Stimulated activated naive CD8-positive, alpha-beta T cell treated with anti-CD3 and anti-CD28 coated beads, Interleukin-15, amount 100 ng/mL, for 72 hours (primary cell): Measurements from ENCODE around the gene DHX38.

Experiments
- ATAC-seq: fragments of 150-1000 bp; cut with Tn5 transposase; 2 replicates; pipeline ENCODE4 v1.10.0; 2021; ENCODE audit warnings: mild to moderate bottlenecking, moderate library complexity
- DNase-seq, 2 donors: peaks; one replicate each; pipeline ENCODE4 v3.0.0; 2021 to 2022
- H3K27ac Mint-ChIP-seq, 2 donors: one replicate each; pipeline ENCODE4 v1.8.0; 2022; ENCODE audit warnings: mild to moderate bottlenecking in 2 of 2, mixed read lengths in 2 of 2, moderate library complexity in 2 of 2
- H3K27me3 Mint-ChIP-seq: one replicate; pipeline ENCODE4 v1.8.0; 2022; ENCODE audit warnings: mixed read lengths
- H3K4me1 Mint-ChIP-seq: one replicate; pipeline ENCODE4 v1.8.0; 2022; ENCODE audit warnings: mild to moderate bottlenecking, mixed read lengths
- H3K4me3 Mint-ChIP-seq, 2 donors: one replicate each; pipeline ENCODE4 v1.8.0; 2022; ENCODE audit warnings: mild to moderate bottlenecking in 2 of 2, mixed read lengths in 2 of 2, moderate library complexity in 1 of 2
- H3K9me3 Mint-ChIP-seq, 2 donors: one replicate each; pipeline ENCODE4 v1.8.0; 2022; ENCODE audit warnings: mixed read lengths in 2 of 2

Gene DHX38

GRCh38 chr16:72107371-72107770 lies 13.7 kb downstream of the DHX38 start:
- DNase-seq (no peak), ATAC-seq (no peak)
- Mint-ChIP-seq H3K9me3 (no peaks in the 10 kb centered on the region), H3K4me3 (no peak overlapping the region), H3K27me3 (no peaks in the 10 kb centered on the region), H3K4me1 (no peaks in the 10 kb centered on the region), H3K27ac (no peak overlapping the region)

GRCh38 chr16:72108353-72109102 lies 14.9 kb downstream of the DHX38 start:
- Mint-ChIP-seq H3K27ac (no peak overlapping the region), H3K9me3 (no peaks in the 10 kb centered on the region), H3K4me3 (no peak overlapping the region), H3K27me3 (no peaks in the 10 kb centered on the region), H3K4me1 (no peaks in the 10 kb centered on the region)
- DNase-seq = no peak
- no peak for ATAC-seq

GRCh38 chr16:72109300-72109699 lies 15.7 kb downstream of the DHX38 start:
- H3K4me1 Mint-ChIP-seq = no peaks in the 10 kb centered on the region
- no peak for DNase-seq
- H3K9me3 Mint-ChIP-seq = no peaks in the 10 kb centered on the region
- no peak overlapping the region for H3K27ac Mint-ChIP-seq
- no peak overlapping the region for H3K4me3 Mint-ChIP-seq
- no peaks in the 10 kb centered on the region for H3K27me3 Mint-ChIP-seq
- no peak for ATAC-seq

- ATAC-seq (no peak), DNase-seq (no peak)
- H3K4me3 Mint-ChIP-seq = no peak overlapping the region
- H3K27ac Mint-ChIP-seq = no peak overlapping the region
- no peaks in the 10 kb centered on the region for H3K27me3 Mint-ChIP-seq
- no peaks in the 10 kb centered on the region for H3K9me3 Mint-ChIP-seq
- H3K4me1 Mint-ChIP-seq = no peaks in the 10 kb centered on the region
Measured at GRCh38 chr16:72109966-72110530, 16.4 kb downstream of the DHX38 start.

- Mint-ChIP-seq H3K4me3 (no peak overlapping the region), H3K9me3 (no peaks in the 10 kb centered on the region), H3K27ac (peak overlapping the region in 1 of 2 donors; percentile 57), H3K4me1 (no peaks in the 10 kb centered on the region), H3K27me3 (no peaks in the 10 kb centered on the region)
- ATAC-seq = no peak
- no peak for DNase-seq
Measured at GRCh38 chr16:72110662-72111615, 17.3 kb downstream of the DHX38 start.

- peak; percentile 41 for ATAC-seq
Measured at GRCh38 chr16:72111657-72112451, 18.2 kb downstream of the DHX38 start.

GRCh38 chr16:72112452-72112792 lies 18.8 kb downstream of the DHX38 start:
- no peak overlapping the region for H3K27ac Mint-ChIP-seq
- H3K27me3 Mint-ChIP-seq = no peaks in the 10 kb centered on the region
- no peaks in the 10 kb centered on the region for H3K9me3 Mint-ChIP-seq
- no peak overlapping the region for H3K4me3 Mint-ChIP-seq
- DNase-seq = no peak
- H3K4me1 Mint-ChIP-seq = no peaks in the 10 kb centered on the region
- no peak for ATAC-seq

More at GRCh38 chr16:72111657-72112451, 18.2 kb downstream of the DHX38 start:
- Mint-ChIP-seq H3K27ac (no peak overlapping the region), H3K4me1 (no peaks in the 10 kb centered on the region), H3K9me3 (no peaks in the 10 kb centered on the region), H3K27me3 (no peaks in the 10 kb centered on the region), H3K4me3 (no peak overlapping the region)
- no peak for DNase-seq

- no peak overlapping the region for H3K27ac Mint-ChIP-seq
- no peaks in the 10 kb centered on the region for H3K27me3 Mint-ChIP-seq
- H3K4me1 Mint-ChIP-seq = no peaks in the 10 kb centered on the region
- H3K9me3 Mint-ChIP-seq = no peaks in the 10 kb centered on the region
- ATAC-seq (no peak), DNase-seq (no peak)
- no peak overlapping the region for H3K4me3 Mint-ChIP-seq
Measured at GRCh38 chr16:72112906-72113615, 19.4 kb downstream of the DHX38 start.

- Mint-ChIP-seq H3K27ac (no peak overlapping the region), H3K9me3 (no peaks in the 10 kb centered on the region), H3K27me3 (no peaks in the 10 kb centered on the region), H3K4me1 (no peaks in the 10 kb centered on the region), H3K4me3 (no peak overlapping the region)
- no peak for DNase-seq
- ATAC-seq = no peak
Measured at GRCh38 chr16:72113616-72113945, 19.9 kb downstream of the DHX38 start.

GRCh38 chr16:72120026-72120425 lies 26.4 kb downstream of the DHX38 start:
- Mint-ChIP-seq H3K27me3 (no peaks in the 10 kb centered on the region), H3K27ac (no peak overlapping the region), H3K9me3 (no peaks in the 10 kb centered on the region), H3K4me1 (peaks cover 5% of the 10 kb centered on the region), H3K4me3 (no peak overlapping the region)
- DNase-seq (no peak), ATAC-seq (no peak)

GRCh38 chr16:72122308-72122707 lies 28.7 kb downstream of the DHX38 start:
- no peaks in the 10 kb centered on the region for H3K9me3 Mint-ChIP-seq
- ATAC-seq (no peak), DNase-seq (no peak)
- H3K4me3 Mint-ChIP-seq = no peak overlapping the region
- peaks cover 5% of the 10 kb centered on the region for H3K4me1 Mint-ChIP-seq
- H3K27me3 Mint-ChIP-seq = no peaks in the 10 kb centered on the region
- peak overlapping the region; percentile 48 to 52 for H3K27ac Mint-ChIP-seq

- Mint-ChIP-seq H3K9me3 (no peaks in the 10 kb centered on the region), H3K27me3 (no peaks in the 10 kb centered on the region), H3K4me3 (no peak overlapping the region), H3K27ac (no peak overlapping the region), H3K4me1 (peaks cover 5% of the 10 kb centered on the region)
- no peak for ATAC-seq
- no peak for DNase-seq
Measured at GRCh38 chr16:72122916-72123315, 29.3 kb downstream of the DHX38 start.

GRCh38 chr16:72123426-72123825 lies 29.8 kb downstream of the DHX38 start:
- Mint-ChIP-seq H3K27me3 (no peaks in the 10 kb centered on the region), H3K4me3 (no peak overlapping the region), H3K27ac (no peak overlapping the region), H3K4me1 (peaks cover 5% of the 10 kb centered on the region), H3K9me3 (no peaks in the 10 kb centered on the region)
- DNase-seq = no peak
- no peak for ATAC-seq

GRCh38 chr16:72124148-72124547 lies 30.5 kb downstream of the DHX38 start:
- no peak overlapping the region for H3K27ac Mint-ChIP-seq
- ATAC-seq (no peak), DNase-seq (no peak)
- no peaks in the 10 kb centered on the region for H3K9me3 Mint-ChIP-seq
- peaks cover 5% of the 10 kb centered on the region for H3K4me1 Mint-ChIP-seq
- no peak overlapping the region for H3K4me3 Mint-ChIP-seq
- no peaks in the 10 kb centered on the region for H3K27me3 Mint-ChIP-seq
